ENCODE results near the gene SLC4A7.
"Not testable (repeated sequence)": the region's sequence is repeated elsewhere in the genome, so short reads cannot be mapped to it uniquely, and the experiment has no call there.

SLC4A7 gene

GRCh38 chr3:27356976-27357375 lies 127.2 kb downstream of the SLC4A7 start:
- DNase-seq, result no peak

- DNase-seq, result no peak
These were observed 129.5 kb downstream of the SLC4A7 start for GRCh38 chr3:27354588-27355203.

GRCh38 chr3:27354161-27354560 lies 130.0 kb downstream of the SLC4A7 start:
- DNase-seq, result no peak

- no peak for DNase-seq
These were observed 131.0 kb downstream of the SLC4A7 start for GRCh38 chr3:27353221-27353620.

GRCh38 chr3:27352047-27352446 lies 132.1 kb downstream of the SLC4A7 start:
- DNase-seq, result no peak

GRCh38 chr3:27349832-27350231 lies 134.4 kb downstream of the SLC4A7 start:
- DNase-seq, result no peak

GRCh38 chr3:27345959-27346865 lies 138.0 kb downstream of the SLC4A7 start:
- no peak for DNase-seq

- no peak for DNase-seq
These were observed 138.7 kb downstream of the SLC4A7 start for GRCh38 chr3:27345493-27345892.

- no peak for DNase-seq
These were observed 139.1 kb downstream of the SLC4A7 start for GRCh38 chr3:27345045-27345444.

- no peak for DNase-seq
These were observed 140.0 kb downstream of the SLC4A7 start for GRCh38 chr3:27344192-27344591.

GRCh38 chr3:27342267-27342666 lies 141.9 kb downstream of the SLC4A7 start:
- no peak for DNase-seq

GRCh38 chr3:27340534-27340933 lies 143.7 kb downstream of the SLC4A7 start:
- no peak for DNase-seq

- DNase-seq, result no peak
These were observed 148.6 kb downstream of the SLC4A7 start for GRCh38 chr3:27335571-27335970.

GRCh38 chr3:27333843-27334242 lies 150.3 kb downstream of the SLC4A7 start:
- no peak for DNase-seq

- DNase-seq, result not testable (repeated sequence)
These were observed 155.0 kb downstream of the SLC4A7 start for GRCh38 chr3:27328982-27329762.

- DNase-seq, result no peak
These were observed 157.3 kb downstream of the SLC4A7 start for GRCh38 chr3:27326629-27327545.

- no peak for DNase-seq
These were observed 158.0 kb downstream of the SLC4A7 start for GRCh38 chr3:27326202-27326601.

- DNase-seq, result no peak
These were observed 158.8 kb downstream of the SLC4A7 start for GRCh38 chr3:27325419-27325818.

- no peak for DNase-seq
These were observed 159.5 kb downstream of the SLC4A7 start for GRCh38 chr3:27324686-27325085.

- DNase-seq, result no peak
These were observed 161.1 kb downstream of the SLC4A7 start for GRCh38 chr3:27323087-27323570.

Data from NCI-H146 (cell line).